A549 (cell line): Measurements from ENCODE around the gene ST8SIA4.

ENCODE experiments used
- CTCF ChIP-seq: fragments of >200 bp; sonication (Bioruptor Twin); formaldehyde crosslinking; IDR thresholded peaks from 3 replicates; pipeline ENCODE4 v1.5.1; 2016
- EHMT2 ChIP-seq: fragments of 200-600 bp; sonication (generic); IDR thresholded peaks from 2 replicates; pipeline ENCODE4 v1.6.1; 2016; ENCODE audit warnings: antibody characterized with exemption, low read depth, mild to moderate bottlenecking, moderate library complexity
- MAX ChIP-seq: IDR thresholded peaks from 2 replicates; pipeline ENCODE4 v1.6.1; 2012
- MAZ ChIP-seq: fragments of 150-350 bp; IDR thresholded peaks from 2 replicates; pipeline ENCODE4 v1.6.1; 2014; ENCODE audit warnings: antibody characterized with exemption, low read depth, low read length, borderline replicate concordance
- MYC ChIP-seq: IDR thresholded peaks from 2 replicates; pipeline ENCODE4 v1.6.1; 2012; ENCODE audit warnings: mild to moderate bottlenecking, inconsistent platforms, low read length, improper control_type of control experiment, borderline replicate concordance
- POLR2AphosphoS2 ChIP-seq: conservative IDR thresholded peaks from 2 replicates; pipeline ENCODE4 v1.6.1; 2012; ENCODE audit warnings: low read length, improper control_type of control experiment, inconsistent platforms
- RCOR1 ChIP-seq: fragments of 150-350 bp; IDR thresholded peaks from 2 replicates; pipeline ENCODE4 v1.6.1; 2014; ENCODE audit warnings: antibody characterized with exemption, low read length, low read depth
- REST ChIP-seq: fragments of 200-600 bp; sonication (generic); IDR thresholded peaks from 2 replicates; pipeline ENCODE4 v1.6.1; 2016; ENCODE audit warnings: antibody characterized with exemption, mild to moderate bottlenecking, moderate library complexity
- SMC3 ChIP-seq: fragments of >200 bp; sonication (Bioruptor Twin); formaldehyde crosslinking; IDR thresholded peaks from 3 replicates; pipeline ENCODE4 v1.6.1; 2018; ENCODE audit warnings: inconsistent platforms
- USF2 ChIP-seq: fragments of 450-650 bp; IDR thresholded peaks from 2 replicates; pipeline ENCODE4 v1.6.1; 2014; ENCODE audit warnings: antibody characterized with exemption
- ZC3H11A ChIP-seq: fragments of 450-650 bp; IDR thresholded peaks from 2 replicates; pipeline ENCODE4 v1.6.1; 2014; ENCODE audit warnings: antibody characterized with exemption, mild to moderate bottlenecking

GRCh38 chr5:100772548-100772947 lies 130.5 kb downstream of the ST8SIA4 start:
- TF ChIP-seq CTCF (no peak), RCOR1 (no peak), EHMT2 (no peak), MYC (no peak), SMC3 (no peak), USF2 (no peak), ZC3H11A (no peak), REST (no peak), POLR2AphosphoS2 (no peak), MAX (no peak), MAZ (no peak)
